Naive thymus-derived CD4-positive, alpha-beta T cell (primary cell): ENCODE measurements around the gene RNF133. TPM values are rescaled to one million over a fixed set of nuclear protein-coding genes. Genes with fewer than 3 reads are reported as not detected.

Source experiments
- ATAC-seq: fragments of 150-1000 bp; cut with Tn5 transposase; 2 replicates; pipeline ENCODE4 v1.10.0; 2021; ENCODE audit warnings: mild to moderate bottlenecking, moderate library complexity
- CTCF ChIA-PET: fragments of 350-600 bp; sonication (Branson Sonifier 250); formaldehyde crosslinking; loops from one replicate; lab custom pipeline; 2021; ENCODE audit warnings: antibody characterized with exemption; lab: Charles Lee
- POLR2A ChIA-PET: fragments of 350-600 bp; sonication (Branson Sonifier 250); formaldehyde crosslinking; loops from one replicate; lab custom pipeline; 2021; ENCODE audit warnings: antibody characterized with exemption, inconsistent platforms; lab: Charles Lee
- DNase-seq, 9 donors: peaks; one replicate each; pipeline versions ENCODE4 v3.0.0 to v3.0.0-alpha.2; 2020 to 2022; ENCODE audit warnings: mixed read lengths in 1 of 9
- H3K27ac ChIP-seq: one replicate; pipeline ENCODE4 v1.7.0; 2013; ENCODE audit warnings: mild to moderate bottlenecking, low read depth, low read length, moderate library complexity
- H3K27me3 ChIP-seq, 2 donors: one replicate each; pipeline ENCODE4 v1.7.0; 2013; ENCODE audit warnings: low read length in 2 of 2, mild to moderate bottlenecking in 2 of 2, moderate library complexity in 2 of 2; ENCODE audit not compliant: control insufficient read depth in 2 of 2, insufficient read depth in 2 of 2
- H3K36me3 ChIP-seq, 3 experiments: 1 replicate in 2 of 3; 2 replicates in 1 of 3; pipeline ENCODE4 v1.7.0; 2013; ENCODE audit warnings: low read length in 3 of 3, mild to moderate bottlenecking in 3 of 3, moderate library complexity in 1 of 3; ENCODE audit not compliant: insufficient read depth in 3 of 3, control insufficient read depth in 2 of 3
- H3K4me1 ChIP-seq, 2 donors: one replicate each; pipeline ENCODE4 v1.7.0; 2013; ENCODE audit warnings: low read length in 2 of 2, mild to moderate bottlenecking in 2 of 2, moderate library complexity in 1 of 2; ENCODE audit not compliant: control insufficient read depth in 2 of 2, insufficient read depth in 2 of 2
- H3K4me3 ChIP-seq: 2 replicates; pipeline ENCODE4 v1.7.0; 2013; ENCODE audit warnings: mild to moderate bottlenecking, low read length
- H3K9me3 ChIP-seq, 3 experiments: 1 replicate in 2 of 3; 2 replicates in 1 of 3; pipeline ENCODE4 v1.7.0; 2013; ENCODE audit warnings: low read length in 3 of 3; ENCODE audit not compliant: control insufficient read depth in 2 of 3
- H3K27ac Mint-ChIP-seq, 9 donors: one replicate each; pipeline ENCODE4 v1.8.0; 2020 to 2022; ENCODE audit warnings: mixed read lengths in 9 of 9, mild to moderate bottlenecking in 8 of 9, moderate library complexity in 5 of 9, inconsistent platforms in 2 of 9
- H3K27me3 Mint-ChIP-seq, 5 donors: one replicate each; pipeline ENCODE4 v1.8.0; 2021 to 2022; ENCODE audit warnings: mixed read lengths in 5 of 5, mild to moderate bottlenecking in 1 of 5
- H3K36me3 Mint-ChIP-seq, 5 donors: one replicate each; pipeline ENCODE4 v1.8.0; 2020 to 2022; ENCODE audit warnings: mixed read lengths in 5 of 5, mild to moderate bottlenecking in 3 of 5, inconsistent platforms in 1 of 5
- H3K4me1 Mint-ChIP-seq, 7 donors: one replicate each; pipeline ENCODE4 v1.8.0; 2020 to 2022; ENCODE audit warnings: mixed read lengths in 7 of 7, mild to moderate bottlenecking in 3 of 7, inconsistent platforms in 1 of 7
- H3K4me3 Mint-ChIP-seq, 10 donors: one replicate each; pipeline ENCODE4 v1.8.0; 2020 to 2022; ENCODE audit warnings: mild to moderate bottlenecking in 10 of 10, mixed read lengths in 10 of 10, moderate library complexity in 6 of 10, inconsistent platforms in 2 of 10
- H3K9me3 Mint-ChIP-seq, 11 donors: one replicate each; pipeline ENCODE4 v1.8.0; 2020 to 2022; ENCODE audit warnings: mixed read lengths in 11 of 11, mild to moderate bottlenecking in 4 of 11, inconsistent platforms in 1 of 11, moderate library complexity in 1 of 11
- intact Hi-C, 2 donors: fragments of 100-400 bp; cut with micrococcal nuclease; formaldehyde crosslinking; loops; one replicate each; pipeline ENCODE4 v1.15.1; 2023
- polyA plus RNA-seq, 2 donors: library from polyadenylated mRNA; unstranded; fragments of 300-500 nt; fragmentation: Illumina TruSeq; gene quantifications; one replicate each; pipeline ENCODE4 v1.2.3, GENCODE V29; 2021
- total RNA-seq, 6 experiments: library from RNA in 5 of 6; stranded (reverse) in 5 of 6; gene quantifications; 1 replicate in 5 of 6; 2 replicates in 1 of 6; pipeline ENCODE4 v1.2.3 and lab custom pipeline; 2021 to 2026

Gene RNF133
- total and polyA plus RNA-seq, 7 experiments from 2014 or later, result not detected

DNA sequence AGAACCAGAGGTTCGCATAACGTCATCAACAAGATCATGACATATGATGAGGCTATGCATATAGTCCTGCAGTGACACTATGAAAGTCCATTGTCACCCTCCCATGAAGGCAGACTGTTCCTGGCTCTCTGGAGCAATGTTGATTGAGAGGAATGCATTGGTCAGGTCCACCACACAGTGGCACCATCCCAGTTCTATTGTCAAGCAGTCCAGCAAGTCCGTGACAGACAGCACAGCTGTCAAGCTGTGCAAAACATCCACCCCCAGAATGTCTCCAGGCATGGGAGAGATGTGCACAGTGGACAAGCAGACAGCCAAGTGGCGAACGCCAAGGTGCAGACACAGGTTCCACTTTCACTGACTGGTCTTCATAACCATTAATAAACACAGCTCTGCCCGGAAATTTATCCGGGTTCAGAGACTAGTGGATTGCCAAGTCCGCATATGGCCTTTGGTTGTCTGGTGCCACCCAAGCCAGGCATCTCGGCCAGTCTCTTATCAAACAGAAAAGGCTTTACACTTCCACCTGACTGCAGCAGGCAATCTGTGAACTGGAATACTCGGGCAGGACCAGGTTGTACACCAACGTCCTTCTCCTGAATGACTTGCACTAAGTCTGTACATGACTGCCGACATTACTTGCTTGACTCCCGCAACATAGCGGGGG lies 7.2 kb downstream of the RNF133 start:
- intact Hi-C loops, result no loop called here
- H3K4me3 ChIP-seq, result no peak overlapping the region
- Mint-ChIP-seq H3K4me1 (no peaks in the 10 kb centered on the region), H3K36me3 (peaks cover 0 to 6% (median 0%) of the 10 kb centered on the region in 5 donors), H3K4me3 (no peak overlapping the region), H3K9me3 (peaks cover 0 to 20% (median 5%) of the 10 kb centered on the region in 11 donors), H3K27me3 (no peaks in the 10 kb centered on the region), H3K27ac (no peak overlapping the region)
- ATAC-seq (no peak), DNase-seq (no peak)
- H3K27me3 ChIP-seq, result no peaks in the 10 kb centered on the region
- ChIA-PET POLR2A (no interaction called here), CTCF (no interaction called here)
- H3K4me1 ChIP-seq, result no peaks in the 10 kb centered on the region
- H3K36me3 ChIP-seq, result no peaks in the 10 kb centered on the region
- H3K27ac ChIP-seq, result no peak overlapping the region
- no peaks in the 10 kb centered on the region for H3K9me3 ChIP-seq

DNA sequence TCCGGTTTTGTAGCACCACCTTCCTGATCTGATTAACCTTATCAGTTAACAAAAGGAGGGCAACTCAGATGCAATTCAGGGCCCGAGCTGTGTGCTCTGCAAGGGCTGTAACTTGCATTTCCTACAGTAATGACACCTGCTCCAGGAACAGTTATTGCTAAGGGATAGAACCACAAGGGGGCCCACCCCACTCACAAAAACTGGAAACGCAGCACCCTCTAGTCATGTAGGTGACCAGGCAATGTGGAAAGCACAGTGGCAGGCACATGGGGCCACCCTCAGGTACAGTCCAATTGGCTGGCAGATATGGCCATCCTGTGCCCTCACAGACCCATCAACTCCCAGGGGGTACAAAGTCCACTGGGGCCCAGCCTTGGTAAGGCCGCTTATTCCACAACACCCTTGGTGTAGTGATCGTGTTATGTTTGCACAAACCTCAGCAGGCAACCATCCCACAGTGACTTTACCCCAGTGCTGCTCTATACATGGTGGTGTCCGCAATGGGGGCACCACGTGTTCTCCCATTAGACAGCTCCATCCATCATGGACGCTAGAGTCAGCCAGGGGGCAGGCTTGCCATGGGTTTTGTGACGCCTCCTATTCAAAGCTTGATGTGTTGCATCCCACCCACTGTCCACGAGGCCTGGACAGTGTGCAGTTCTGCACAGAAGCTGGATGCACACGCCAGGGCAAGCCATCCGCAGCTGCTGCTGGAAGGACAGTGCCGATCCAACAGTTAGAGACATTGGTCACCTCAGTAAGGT lies 9.4 kb downstream of the RNF133 start:
- Histone ChIP-seq H3K36me3 (no peaks in the 10 kb centered on the region), H3K4me3 (no peak overlapping the region), H3K27ac (no peak overlapping the region), H3K9me3 (no peaks in the 10 kb centered on the region), H3K27me3 (no peaks in the 10 kb centered on the region), H3K4me1 (no peaks in the 10 kb centered on the region)
- Mint-ChIP-seq H3K4me3 (no peak overlapping the region), H3K27me3 (no peaks in the 10 kb centered on the region), H3K36me3 (peaks cover 0 to 6% (median 0%) of the 10 kb centered on the region in 5 donors), H3K9me3 (peaks cover 0 to 23% (median 5%) of the 10 kb centered on the region in 11 donors), H3K4me1 (no peaks in the 10 kb centered on the region), H3K27ac (no peak overlapping the region)
- DNase-seq (no peak), ATAC-seq (no peak)
- intact Hi-C loops, result no loop called here
- POLR2A ChIA-PET, result no interaction called here
- CTCF ChIA-PET, result no interaction called here

DNA sequence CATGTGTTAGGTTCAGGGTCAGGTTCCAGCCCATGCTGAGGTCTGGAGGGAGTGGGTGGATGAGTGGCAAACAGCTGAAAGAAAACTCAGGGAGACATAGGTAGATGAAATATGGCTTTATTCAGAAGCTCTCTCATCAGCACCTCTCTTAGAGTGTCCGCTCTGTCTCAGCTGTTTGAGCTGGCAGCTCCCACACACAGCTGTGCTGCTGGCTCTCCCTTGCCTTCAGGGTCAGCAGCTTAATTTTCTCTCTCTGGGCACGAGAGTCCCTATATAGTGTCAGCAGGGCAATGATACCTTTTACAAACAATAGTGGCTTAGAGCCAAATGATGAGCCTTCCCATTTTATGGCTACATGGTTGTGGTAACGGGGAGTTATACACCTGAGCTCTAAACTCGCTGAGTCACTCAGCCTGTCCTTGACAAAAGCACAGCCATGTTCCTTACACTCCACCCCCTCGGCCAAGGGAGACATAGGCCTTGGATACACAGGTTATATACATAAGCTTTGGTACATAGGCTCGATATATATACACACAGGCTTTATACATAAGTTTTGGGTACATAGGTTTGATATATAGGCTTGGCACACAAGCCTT lies 10.4 kb downstream of the RNF133 start:
- POLR2A ChIA-PET, result no interaction called here
- Mint-ChIP-seq H3K4me1 (no peaks in the 10 kb centered on the region), H3K27ac (no peak overlapping the region), H3K27me3 (no peaks in the 10 kb centered on the region), H3K4me3 (no peak overlapping the region), H3K36me3 (peaks cover 0 to 6% (median 0%) of the 10 kb centered on the region in 5 donors), H3K9me3 (peaks cover 0 to 19% (median 5%) of the 10 kb centered on the region in 11 donors)
- Histone ChIP-seq H3K9me3 (no peaks in the 10 kb centered on the region), H3K4me3 (no peak overlapping the region), H3K27ac (no peak overlapping the region), H3K36me3 (no peaks in the 10 kb centered on the region), H3K27me3 (no peaks in the 10 kb centered on the region), H3K4me1 (no peaks in the 10 kb centered on the region)
- intact Hi-C loops, result no loop called here
- no peak for DNase-seq
- CTCF ChIA-PET, result no interaction called here
- ATAC-seq, result no peak

DNA sequence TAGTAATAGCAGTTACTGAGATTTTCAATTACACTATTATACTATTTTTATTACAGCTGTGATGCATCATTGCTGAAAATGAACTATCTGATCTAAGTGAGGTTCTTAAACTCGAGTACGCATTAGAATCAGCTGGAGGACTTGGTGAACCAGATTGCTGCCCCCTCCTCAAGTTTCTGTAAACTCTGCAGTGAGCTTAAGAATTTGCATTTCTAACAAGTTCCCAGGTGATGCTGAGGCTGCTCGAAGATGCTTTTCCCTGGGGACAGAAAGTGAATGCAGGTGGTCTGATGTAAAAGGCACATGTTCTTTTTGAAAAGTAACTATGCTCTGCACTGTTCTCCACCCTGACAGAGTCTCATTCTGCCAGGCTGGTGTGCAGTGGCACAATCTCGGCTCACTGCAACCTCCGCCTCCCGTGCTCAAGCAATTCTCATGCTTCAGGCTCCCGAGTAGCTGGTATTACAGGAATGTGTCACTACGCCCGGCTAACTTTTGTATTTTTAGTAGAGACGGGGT lies 12.5 kb downstream of the RNF133 start:
- ATAC-seq, result no peak
- H3K4me3 ChIP-seq, result no peak overlapping the region
- ChIA-PET CTCF (interaction anchor here (1.2 kb wide), 1 partner anchor 10 kb away, joined by 3 read pairs; no protein-coding TSS in a partner anchor), POLR2A (no interaction called here)
- no peaks in the 10 kb centered on the region for H3K36me3 Mint-ChIP-seq
- H3K4me1 ChIP-seq, result no peaks in the 10 kb centered on the region
- H3K9me3 Mint-ChIP-seq, result peaks cover 0 to 12% (median 0%) of the 10 kb centered on the region in 11 donors
- no peaks in the 10 kb centered on the region for H3K36me3 ChIP-seq
- H3K27me3 Mint-ChIP-seq, result no peaks in the 10 kb centered on the region
- intact Hi-C loops, result no loop called here
- no peaks in the 10 kb centered on the region for H3K27me3 ChIP-seq
- no peak overlapping the region for H3K27ac ChIP-seq
- no peak for DNase-seq
- H3K4me1 Mint-ChIP-seq, result no peaks in the 10 kb centered on the region
- no peaks in the 10 kb centered on the region for H3K9me3 ChIP-seq
- H3K4me3 Mint-ChIP-seq, result no peak overlapping the region
- H3K27ac Mint-ChIP-seq, result no peak overlapping the region

DNA sequence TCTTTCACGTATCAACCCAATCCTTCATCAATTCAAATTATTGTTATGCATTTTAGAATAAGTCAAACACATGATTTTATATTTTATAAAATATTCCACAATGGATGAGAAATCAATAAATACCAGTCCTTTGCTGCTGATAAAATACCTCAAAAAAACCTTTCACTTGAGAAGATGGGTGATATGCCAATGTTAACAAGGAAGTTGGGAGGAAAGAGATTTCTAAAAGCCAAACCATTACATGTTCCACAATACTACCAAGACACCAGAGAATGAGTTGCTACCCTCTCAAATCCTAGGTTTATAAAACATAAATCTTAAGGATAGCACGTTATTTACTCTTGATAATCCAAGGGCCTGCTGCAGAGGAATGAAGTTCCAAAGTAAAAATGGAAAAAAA lies 14.4 kb downstream of the RNF133 start:
- no peak for DNase-seq
- H3K36me3 ChIP-seq, result no peaks in the 10 kb centered on the region
- no peak overlapping the region for H3K27ac ChIP-seq
- CTCF ChIA-PET, result no interaction called here
- no peaks in the 10 kb centered on the region for H3K27me3 ChIP-seq
- no peaks in the 10 kb centered on the region for H3K4me1 ChIP-seq
- no peak for ATAC-seq
- POLR2A ChIA-PET, result no interaction called here
- H3K4me3 ChIP-seq, result no peak overlapping the region
- Mint-ChIP-seq H3K4me3 (no peak overlapping the region), H3K4me1 (no peaks in the 10 kb centered on the region), H3K36me3 (no peaks in the 10 kb centered on the region), H3K27me3 (no peaks in the 10 kb centered on the region), H3K9me3 (peaks cover 0 to 10% (median 2%) of the 10 kb centered on the region in 11 donors), H3K27ac (no peak overlapping the region)
- no peaks in the 10 kb centered on the region for H3K9me3 ChIP-seq
- intact Hi-C loops, result no loop called here

DNA sequence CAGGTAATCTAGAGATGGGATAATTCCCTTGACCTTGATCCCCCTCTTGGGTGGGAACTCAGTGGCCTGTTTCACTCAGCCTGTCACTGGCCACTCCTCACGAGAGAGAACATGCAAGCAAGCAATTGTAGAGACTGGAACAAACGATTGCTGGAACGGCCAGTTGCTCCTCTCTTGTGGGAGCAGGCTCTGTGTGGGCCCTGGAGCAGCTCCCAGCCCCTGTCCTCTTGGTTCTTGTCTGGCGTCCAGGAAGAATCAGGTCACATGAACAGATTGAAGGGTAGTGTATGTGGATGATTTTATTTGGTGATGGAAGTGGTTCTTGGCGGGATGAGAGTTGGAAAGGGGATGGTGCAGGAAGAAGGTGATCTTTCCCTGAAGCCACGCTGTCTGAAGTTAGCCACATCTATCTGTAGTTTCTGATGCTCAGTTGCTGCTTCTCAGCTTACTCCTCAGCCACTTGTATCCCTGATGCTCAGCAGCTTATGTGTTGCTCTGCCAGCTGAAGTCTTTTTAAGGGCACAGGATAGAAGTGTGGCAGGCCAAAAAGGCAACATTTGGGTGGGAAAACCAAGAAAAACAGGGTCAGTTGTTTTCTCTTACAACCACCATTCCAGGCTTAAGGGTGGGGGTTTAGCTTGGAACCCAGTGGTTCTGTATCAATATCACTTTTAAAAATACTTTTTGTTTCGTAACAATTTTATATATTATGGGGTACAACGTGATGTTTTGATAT lies 15.9 kb downstream of the RNF133 start:
- no peaks in the 10 kb centered on the region for H3K4me1 ChIP-seq
- no peak for ATAC-seq
- Mint-ChIP-seq H3K36me3 (no peaks in the 10 kb centered on the region), H3K4me3 (no peak overlapping the region), H3K9me3 (peaks cover 0 to 16% (median 7%) of the 10 kb centered on the region in 11 donors), H3K4me1 (no peaks in the 10 kb centered on the region), H3K27me3 (no peaks in the 10 kb centered on the region), H3K27ac (no peak overlapping the region)
- ChIA-PET POLR2A (no interaction called here), CTCF (no interaction called here)
- intact Hi-C loops, result no loop called here
- no peak overlapping the region for H3K4me3 ChIP-seq
- DNase-seq, result no peak
- no peaks in the 10 kb centered on the region for H3K27me3 ChIP-seq
- H3K9me3 ChIP-seq, result no peaks in the 10 kb centered on the region
- no peak overlapping the region for H3K27ac ChIP-seq
- no peaks in the 10 kb centered on the region for H3K36me3 ChIP-seq
